Stimulated activated CD4-positive, alpha-beta T cell treated with anti-CD3 and anti-CD28 coated beads, Interleukin-4, amount 100 ng/mL, for 48 hours (primary cell): ENCODE data around the gene SLC25A48.

Source experiments
- DNase-seq, 2 donors: peaks; one replicate each; pipeline ENCODE4 v3.0.0-alpha.2; 2020; ENCODE audit warnings: low read depth in 2 of 2

The SLC25A48 gene

DNA sequence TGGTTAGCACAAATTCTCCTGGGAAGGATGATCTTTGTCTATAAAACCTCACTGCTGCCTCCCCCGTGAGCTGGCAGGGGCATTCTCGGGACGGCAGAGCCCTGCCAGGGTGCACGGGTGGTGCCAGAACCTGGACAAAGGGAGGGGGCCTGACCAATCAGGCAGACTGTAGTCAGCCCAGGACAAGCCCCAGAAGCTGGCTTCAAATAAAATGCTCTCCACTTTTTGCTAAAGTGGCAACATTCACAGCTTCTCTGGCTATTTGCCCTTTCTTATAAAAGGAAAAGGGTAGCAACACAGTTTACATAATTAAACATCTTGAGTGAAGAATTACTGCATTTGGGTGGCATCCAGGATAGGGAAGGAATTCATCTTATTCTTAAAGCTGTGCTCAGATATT, 46.8 kb downstream of the SLC25A48 start:
- no peak for DNase-seq

DNA sequence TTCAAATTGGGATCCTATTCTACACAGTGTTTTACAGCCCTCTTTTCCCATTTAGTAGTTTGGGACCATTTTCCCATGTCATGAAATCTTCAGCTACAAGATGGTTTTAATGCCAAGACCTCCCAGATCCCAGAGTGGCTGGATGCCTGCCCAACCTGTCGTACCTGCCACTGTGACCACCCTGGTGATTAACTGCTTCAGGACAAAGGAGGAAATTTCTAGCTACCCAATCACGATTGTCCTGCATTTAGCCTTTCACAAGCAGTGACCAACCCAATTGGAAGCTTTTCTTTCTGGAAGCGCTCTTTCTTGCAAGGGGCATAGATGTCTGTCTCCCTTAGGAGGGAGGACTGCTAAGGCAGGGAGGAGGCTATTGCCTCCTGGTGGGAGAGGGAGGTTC, 47.4 kb downstream of the SLC25A48 start:
- DNase-seq = no peak

DNA sequence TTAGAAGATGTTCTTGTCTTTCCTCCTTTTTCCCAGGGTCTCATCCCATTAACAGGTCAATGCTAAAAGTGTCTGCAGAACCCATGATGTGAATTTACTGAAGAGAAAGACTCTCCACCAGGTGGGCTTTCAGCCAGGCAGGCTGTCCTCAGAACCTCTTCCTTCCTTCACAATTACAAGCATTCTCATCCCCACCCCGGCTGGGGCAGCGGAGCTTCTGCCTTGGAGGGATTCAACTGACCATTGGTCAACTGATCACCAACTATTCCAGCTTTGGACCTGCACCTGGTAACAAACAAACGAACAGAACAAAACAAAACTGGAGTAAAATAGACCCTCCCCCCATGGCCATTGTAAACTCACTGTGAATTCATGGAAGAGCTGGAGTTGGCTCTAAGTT, 48.6 kb downstream of the SLC25A48 start:
- no peak for DNase-seq

DNA sequence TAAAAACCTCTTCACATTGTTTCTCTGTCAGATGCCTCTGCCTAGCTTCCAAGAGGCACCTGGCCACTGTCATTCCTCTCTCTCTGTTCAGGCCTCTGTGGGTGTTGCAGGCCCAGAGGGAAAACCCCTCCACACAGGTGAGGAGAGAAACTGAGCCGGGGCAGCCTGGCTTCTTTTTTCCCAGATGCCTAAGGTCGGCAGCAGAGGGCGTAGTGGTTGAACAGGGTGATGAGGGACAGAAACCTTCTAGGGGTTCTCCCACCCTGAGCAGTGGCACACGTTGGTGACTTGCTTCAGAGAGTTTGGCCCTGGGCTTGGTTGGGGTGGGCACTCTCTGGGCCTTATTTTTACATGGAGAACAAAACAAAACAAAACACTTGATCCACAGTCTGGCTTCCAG, 49.0 kb downstream of the SLC25A48 start:
- no peak for DNase-seq

- DNase-seq = no peak
Observed at GRCh38 chr5:135885031-135885430, 50.6 kb downstream of the SLC25A48 start.

DNA sequence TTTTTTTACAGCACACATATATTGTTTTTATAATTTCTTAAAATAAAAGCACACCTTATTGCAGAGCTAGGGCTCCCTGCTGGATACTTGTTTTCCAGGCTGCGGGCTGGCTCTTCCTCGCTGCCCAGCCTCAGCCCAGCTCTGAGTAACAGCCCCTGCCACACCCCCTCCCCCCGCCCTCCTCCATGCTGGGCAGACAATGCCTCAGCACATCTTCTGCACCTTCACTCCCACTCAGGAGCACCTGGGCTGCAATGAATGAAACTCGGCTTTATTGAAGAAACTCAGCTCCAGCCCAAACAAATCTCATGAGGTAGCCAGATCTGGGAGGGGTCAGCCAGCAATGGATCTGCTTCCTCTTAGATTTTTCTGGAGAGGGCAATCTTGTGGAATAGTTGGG, 51.7 kb downstream of the SLC25A48 start:
- DNase-seq = no peak

GRCh38 chr5:135887447-135887864, 53.0 kb downstream of the SLC25A48 start:
- DNase-seq = peak; percentile 45 to 58

GRCh38 chr5:135887881-135888614, 53.6 kb downstream of the SLC25A48 start:
- DNase-seq = no peak

- DNase-seq = no peak
Observed at GRCh38 chr5:135890296-135890695, 55.8 kb downstream of the SLC25A48 start.

- peak; percentile 15 to 50 for DNase-seq
Observed at GRCh38 chr5:135890867-135891266, 56.4 kb downstream of the SLC25A48 start.

DNA sequence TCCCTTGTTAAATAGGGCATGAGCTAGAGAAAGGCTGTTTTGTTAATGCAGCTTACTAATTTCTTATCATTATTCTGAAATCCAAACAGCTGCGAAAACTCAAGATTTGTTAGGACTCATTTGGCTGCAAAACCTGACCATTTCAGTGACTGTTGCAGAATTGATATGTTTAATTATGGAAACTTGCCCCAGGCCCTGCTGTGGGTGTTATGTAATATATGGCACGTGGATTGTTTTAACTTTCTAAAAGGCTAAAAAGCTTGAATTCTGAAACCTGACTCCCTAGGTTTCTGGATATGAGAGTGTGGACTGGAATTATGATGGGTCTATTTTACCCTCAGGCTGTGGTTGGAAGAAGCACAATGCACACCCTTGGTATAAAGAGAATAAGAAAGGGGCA, 56.8 kb downstream of the SLC25A48 start:
- DNase-seq = no peak

- DNase-seq = no peak
Observed at GRCh38 chr5:135891791-135892190, 57.3 kb downstream of the SLC25A48 start.

DNA sequence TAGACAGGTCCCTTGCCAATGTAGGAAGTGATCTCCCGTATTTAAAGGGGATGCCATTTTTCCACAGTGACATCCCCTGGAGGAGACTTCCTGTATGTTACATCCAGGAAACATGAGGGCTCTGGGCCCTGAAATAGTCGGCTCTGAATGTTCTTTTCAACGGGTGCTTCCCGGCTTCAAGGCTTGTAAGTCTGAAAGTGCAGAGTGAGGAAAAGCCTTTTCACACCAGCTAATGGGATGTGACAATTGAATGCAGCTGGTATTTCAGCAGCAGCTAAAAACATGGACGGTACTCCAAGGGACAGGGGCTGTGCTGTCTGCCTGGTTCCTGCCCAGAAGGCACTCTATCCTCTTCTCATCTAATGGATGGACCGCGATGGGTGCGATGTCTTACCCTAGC, 59.8 kb downstream of the SLC25A48 start:
- no peak for DNase-seq

- DNase-seq = no peak
Observed at GRCh38 chr5:135894789-135895188, 60.3 kb downstream of the SLC25A48 start.

- no peak for DNase-seq
Observed at GRCh38 chr5:135895474-135896006, 61.1 kb downstream of the SLC25A48 start, which contains the start of gene IL9. TSS of gene IL9 (minus strand) at chr5:135895841. CDS start at chr5:135895816, 25 bp downstream.

- DNase-seq = no peak
Observed at GRCh38 chr5:135898651-135899050, 64.2 kb downstream of the SLC25A48 start.

GRCh38 chr5:135900276-135900675, 65.8 kb downstream of the SLC25A48 start:
- DNase-seq = no peak

DNA sequence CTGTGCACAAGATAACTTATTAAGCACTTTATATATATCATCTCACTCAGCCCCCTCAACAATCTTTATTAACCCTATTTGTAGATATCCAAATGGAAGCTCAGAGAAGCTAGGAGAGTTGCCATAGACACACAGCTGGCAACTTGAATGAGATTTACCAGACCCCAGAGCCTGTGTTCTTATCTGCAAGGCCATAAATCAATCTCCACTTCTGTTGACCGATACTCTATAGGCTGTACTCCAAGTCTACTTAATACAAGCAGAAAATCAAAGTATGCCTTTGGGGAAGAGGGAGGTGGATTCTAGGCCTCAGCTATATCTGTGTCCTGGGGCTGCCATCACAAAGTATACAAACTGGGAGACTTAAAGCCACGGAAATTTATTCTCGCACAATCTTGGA, 67.2 kb downstream of the SLC25A48 start:
- no peak for DNase-seq

DNA sequence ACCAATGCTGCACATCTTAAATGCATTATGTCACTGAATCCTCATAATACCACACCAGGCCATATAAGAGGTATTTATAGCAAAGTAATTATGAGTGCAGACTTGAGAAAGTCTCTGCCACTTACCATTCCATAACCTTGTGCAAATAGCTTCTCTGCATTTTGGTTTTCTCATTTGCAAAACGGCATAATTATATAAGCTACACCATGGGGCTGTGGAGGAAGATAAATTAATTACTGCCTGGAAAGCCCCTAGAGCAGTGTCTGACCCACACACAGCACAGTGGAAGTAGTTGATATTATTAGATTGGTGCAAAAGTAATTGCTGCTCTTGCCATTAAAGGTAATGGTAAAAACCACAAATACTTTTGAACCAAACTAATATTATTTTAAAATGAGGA, 70.7 kb downstream of the SLC25A48 start:
- DNase-seq = no peak

DNA sequence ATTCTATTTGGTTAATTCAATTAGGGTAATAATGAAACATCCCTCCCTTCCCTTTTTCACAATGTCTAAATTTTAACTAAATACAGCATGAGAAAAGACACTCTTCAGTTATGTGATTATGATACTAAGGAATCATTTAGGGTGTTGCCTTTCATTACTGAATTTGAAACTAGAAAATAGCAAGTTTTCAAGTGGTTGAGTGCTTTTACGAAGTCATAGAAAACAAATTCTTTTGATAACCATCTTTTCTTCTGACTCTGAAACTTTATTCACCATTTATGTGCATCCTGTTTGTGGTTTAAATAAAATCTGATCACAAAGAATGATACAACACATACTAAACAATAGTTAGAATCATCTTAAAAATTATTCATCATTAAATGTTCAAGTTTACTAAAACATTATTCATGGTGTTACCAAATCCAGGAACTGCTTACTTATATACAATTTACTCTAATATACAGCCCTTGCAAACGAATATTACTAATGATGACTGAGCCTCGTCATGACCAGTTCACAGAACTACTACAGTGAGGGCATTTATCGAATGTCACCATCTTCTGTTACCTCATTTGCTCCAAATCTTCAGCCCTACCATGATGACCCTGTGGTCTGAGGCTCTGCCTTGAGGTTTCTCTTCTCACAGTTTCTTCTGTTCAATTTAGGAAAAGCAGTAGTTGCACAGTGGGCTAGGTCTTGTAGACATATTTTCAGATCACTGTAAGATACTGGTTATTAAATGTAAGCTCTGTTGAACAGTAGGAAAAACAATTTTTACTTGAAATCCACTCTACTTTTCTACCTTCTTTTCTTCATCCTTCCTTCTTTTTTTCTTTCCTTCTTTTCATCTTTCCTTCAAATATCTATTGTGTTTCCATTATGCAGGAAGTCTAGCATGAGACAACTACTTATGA, 79.5 kb downstream of the SLC25A48 start:
- no peak for DNase-seq

GRCh38 chr5:135915466-135916001, 81.1 kb downstream of the SLC25A48 start:
- DNase-seq = no peak

DNA sequence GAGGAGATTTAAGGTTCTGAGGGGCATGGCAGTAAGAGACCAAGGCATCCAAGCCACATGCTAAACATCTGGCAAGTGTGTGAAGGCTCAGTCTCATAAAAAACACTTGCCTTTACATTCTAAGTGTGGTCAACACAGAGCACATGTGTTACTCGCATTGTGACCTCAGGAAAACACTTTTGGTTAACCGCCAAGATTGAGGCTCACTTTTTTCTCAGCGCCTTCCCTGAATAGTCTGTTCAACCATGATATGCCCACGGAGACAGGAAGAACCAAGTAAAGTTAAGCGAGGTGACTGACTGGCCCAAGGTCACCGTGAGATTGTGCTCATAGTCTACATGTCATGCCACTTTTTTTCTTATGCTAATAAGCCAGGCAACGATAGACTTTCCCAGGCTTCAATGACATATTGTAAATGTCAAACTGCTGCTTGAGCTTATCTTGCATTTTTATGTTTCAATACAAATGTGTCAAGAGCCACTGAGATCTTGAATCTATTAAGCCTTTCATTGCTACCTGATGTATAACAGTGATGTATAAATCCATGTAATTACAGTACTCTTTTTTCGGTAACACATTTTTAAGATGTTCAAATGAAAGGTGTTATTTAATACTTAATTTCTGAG, 82.3 kb downstream of the SLC25A48 start:
- DNase-seq = no peak
